GM12878 (cell line): Measurements from ENCODE around the gene HCK. TPM values are rescaled to one million over a fixed set of nuclear protein-coding genes. Genes with fewer than 3 reads are reported as not detected.

Source experiments
- ATAC-seq: fragments of 200-7000 bp; cut with Tn5 transposase; 3 replicates; pipeline ENCODE4 v1.9.1; 2020; ENCODE audit warnings: mild to moderate bottlenecking, moderate library complexity
- BruUV-seq: library from RNA; stranded (reverse); fragments of 400-500 nt; replicated peaks from 2 replicates; lab custom pipeline; 2021; lab: Mats Ljungman, UMichigan
- CTCF ChIA-PET: fragments of 300-600 bp; sonication (Branson Sonifier 250); formaldehyde crosslinking; extraction: SDS; loops from one replicate; lab custom pipeline; 2021; ENCODE audit warnings: inconsistent platforms; lab: Yijun Ruan, JAX
- POLR2A ChIA-PET: fragments of 350-600 bp; formaldehyde crosslinking; extraction: SDS; loops from one replicate; lab custom pipeline; 2021; ENCODE audit warnings: inconsistent platforms; lab: Charles Lee
- RAD21 ChIA-PET: fragments of 300-600 bp; sonication (Branson Sonifier 250); formaldehyde crosslinking; loops from one replicate; lab custom pipeline; 2023; ENCODE audit warnings: antibody characterized with exemption; ENCODE audit not compliant: unreplicated experiment; lab: Charles Lee
- SMC1A ChIA-PET: fragments of 300-600 bp; sonication (Branson Sonifier 250); formaldehyde crosslinking; loops from one replicate; lab custom pipeline; 2023; ENCODE audit not compliant: unreplicated experiment, uncharacterized antibody; lab: Charles Lee
- DNase-seq: peaks from one replicate; pipeline ENCODE4 v3.0.0-alpha.2; 2011; ENCODE audit warnings: low read depth, low spot score
- FAIRE-seq: peaks from 3 replicates; lab custom pipeline; 2011; peaks lifted over from hg19 to GRCh38; lab: Jason Lieb, UNC
- H2AFZ ChIP-seq: 2 replicates; pipeline ENCODE4 v1.6.0; 2011; ENCODE audit warnings: low read depth, low read length, control low read depth; ENCODE audit not compliant: control insufficient read depth
- H3K27ac ChIP-seq: 2 replicates; pipeline ENCODE4 v1.5.1; 2011; ENCODE audit warnings: control low read depth; ENCODE audit not compliant: control insufficient read depth, insufficient read depth
- H3K27me3 ChIP-seq, 2 experiments: replicated peaks in 1 of 2; 2 replicates each; pipeline versions ENCODE4 v1.6.0 to v1.6.1; 2011; ENCODE audit warnings: low read length in 1 of 2; ENCODE audit not compliant: control insufficient read depth in 2 of 2, insufficient read depth in 2 of 2
- H3K36me3 ChIP-seq, 2 experiments: 2 replicates each; pipeline ENCODE4 v1.5.1; 2011; ENCODE audit warnings: low read length in 1 of 2; ENCODE audit not compliant: control insufficient read depth in 2 of 2, insufficient read depth in 2 of 2
- H3K4me1 ChIP-seq: 2 replicates; pipeline ENCODE4 v1.6.1; 2011; ENCODE audit warnings: mild to moderate bottlenecking, low read length, moderate library complexity, mixed read lengths; ENCODE audit not compliant: control insufficient read depth, insufficient read depth
- H3K4me2 ChIP-seq: 2 replicates; pipeline ENCODE4 v1.6.0; 2011; ENCODE audit warnings: control low read depth; ENCODE audit not compliant: control insufficient read depth, insufficient read depth
- H3K4me3 ChIP-seq: fragments of 200-600 bp; sonication (generic); 2 replicates; pipeline ENCODE4 v1.5.1; 2016
- H3K79me2 ChIP-seq: 2 replicates; pipeline ENCODE4 v1.6.0; 2011; ENCODE audit warnings: low read length; ENCODE audit not compliant: control insufficient read depth, insufficient read depth
- H3K9ac ChIP-seq: 2 replicates; pipeline ENCODE4 v1.8.0; 2011; ENCODE audit warnings: low read length, control low read depth, mixed read lengths; ENCODE audit not compliant: control insufficient read depth, insufficient read depth
- H3K9me3 ChIP-seq: replicated peaks from 3 replicates; pipeline ENCODE4 v1.5.1; 2011; ENCODE audit warnings: mild to moderate bottlenecking, low read length; ENCODE audit not compliant: control insufficient read depth, insufficient read depth
- H4K20me1 ChIP-seq: 2 replicates; pipeline ENCODE4 v1.6.0; 2011; ENCODE audit not compliant: control insufficient read depth, insufficient read depth
- IRF4 ChIP-seq: IDR thresholded peaks from 2 replicates; pipeline ENCODE4 v1.6.1; 2011; ENCODE audit warnings: low read depth, low read length
- STAT3 ChIP-seq: IDR thresholded peaks from 2 replicates; pipeline ENCODE4 v1.6.1; 2011; ENCODE audit warnings: low read depth, low read length, improper control_type of control experiment
- WGBS: methylation state at CpG from one replicate; pipeline ENCODE4 v1.1.6; 2016; ENCODE audit warnings: low lambda C conversion rate; ENCODE audit not compliant: insufficient replicate concordance, insufficient coverage; ENCODE audit errors: missing lambda C conversion rate; 5-methylcytosine and 5-hydroxymethylcytosine counted together
- in situ Hi-C: fragments of 300-500 bp; cut with MboI; formaldehyde crosslinking; loops from 9 replicates; pipeline ENCODE4 v1.14.3; 2018; ENCODE audit warnings: mixed read lengths
- intact Hi-C: fragments of 100-400 bp; cut with micrococcal nuclease; formaldehyde crosslinking; loops from one replicate; pipeline ENCODE4 v1.14.2; 2022; ENCODE audit not compliant: unreplicated experiment
- polyA plus RNA-seq, 11 experiments: library from polyadenylated mRNA; depleted of rRNA in 4 of 11; unstranded in 6 of 11; stranded (reverse) in 5 of 11; fragments of >200 nt; fragmentation: Nextera tagmentation in 4 of 11; fragmentation: Illumina TruSeq in 1 of 11; extraction: Ambion mirVana in 4 of 11; extraction: Trizol in 1 of 11; gene quantifications; 1 replicate in 1 of 11; 2 replicates in 10 of 11; pipeline versions ENCODE4 v1.2.1 to v1.2.3, GENCODE V29; 2011 to 2016; ENCODE audit warnings: inconsistent platforms in 2 of 11, missing spikeins in 2 of 11, low read depth in 1 of 11
- total RNA-seq, 4 experiments: library from RNA; depleted of rRNA in 3 of 4; stranded (reverse); fragments of >200 nt in 3 of 4; fragmentation: Illumina TruSeq in 1 of 4; extraction: Trizol in 1 of 4; gene quantifications; 2 replicates each; pipeline versions ENCODE4 v1.2.1 to v1.2.3, GENCODE V29; 2013 to 2021
- TF ChIP-seq, protein P1 (sequence below): fragments of 450-650 bp; formaldehyde crosslinking; IDR thresholded peaks from 2 replicates; pipeline ENCODE4 v1.5.0; 2022; ENCODE audit warnings: mild to moderate bottlenecking, missing genetic modification characterization

Gene HCK
- total and polyA plus RNA-seq, 10 of the 15 experiments (the other 5 are each of a cell fraction or from before 2014, with no cell fraction given), result 1.3 to 30.3 (median 18.5) TPM

DNA sequence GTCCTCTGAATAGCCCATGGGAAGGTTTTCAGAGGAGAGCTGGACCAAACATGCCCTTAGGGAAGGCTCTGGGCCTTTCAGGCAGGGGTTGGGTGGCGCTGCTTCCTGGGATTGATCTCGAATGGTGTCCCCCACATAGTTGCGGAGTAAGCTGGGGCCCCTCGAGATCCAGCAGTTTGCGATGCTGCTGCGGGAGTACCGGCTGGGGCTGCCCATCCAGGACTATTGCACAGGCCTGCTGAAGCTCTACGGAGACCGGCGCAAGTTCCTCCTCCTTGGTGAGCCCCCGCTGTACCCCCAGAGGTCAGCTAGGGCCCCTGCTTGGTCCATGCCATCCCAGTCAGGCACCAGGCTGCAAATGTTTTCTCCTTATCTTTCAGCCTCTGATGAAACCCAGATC lies 22.5 kb upstream of the HCK start:
- ChIA-PET RAD21 (interaction anchor here (0.5 to 10.3 kb wide), 6 partner anchors 54 to 623 kb away, joined by 3 to 220 read pairs (median 3); partner anchors contain the start of gene PDRG1), SMC1A (interaction anchor here (0.9 to 10.2 kb wide), 7 partner anchors 12 to 177 kb away, joined by 3 to 344 read pairs (median 3); partner anchors contain the start of gene TM9SF4), CTCF (interaction anchor here (1.0 to 9.5 kb wide), 17 partner anchors 10 to 749 kb away, joined by 3 to 140 read pairs (median 16); partner anchors contain the start of genes HCK and TM9SF4), POLR2A (no interaction called here)
- no peak overlapping the region for H3K9ac ChIP-seq
- no peak for FAIRE-seq
- no peak overlapping the region for H2AFZ ChIP-seq
- intact Hi-C loops (no loop called here), in situ Hi-C loops (no loop called here)
- no peaks in the 10 kb centered on the region for H3K9me3 ChIP-seq
- H3K27ac ChIP-seq, result no peak overlapping the region
- H3K4me3 ChIP-seq, result no peak overlapping the region
- TF ChIP-seq STAT3 (no peak), IRF4 (no peak)
- TF ChIP-seq, protein P1, sequence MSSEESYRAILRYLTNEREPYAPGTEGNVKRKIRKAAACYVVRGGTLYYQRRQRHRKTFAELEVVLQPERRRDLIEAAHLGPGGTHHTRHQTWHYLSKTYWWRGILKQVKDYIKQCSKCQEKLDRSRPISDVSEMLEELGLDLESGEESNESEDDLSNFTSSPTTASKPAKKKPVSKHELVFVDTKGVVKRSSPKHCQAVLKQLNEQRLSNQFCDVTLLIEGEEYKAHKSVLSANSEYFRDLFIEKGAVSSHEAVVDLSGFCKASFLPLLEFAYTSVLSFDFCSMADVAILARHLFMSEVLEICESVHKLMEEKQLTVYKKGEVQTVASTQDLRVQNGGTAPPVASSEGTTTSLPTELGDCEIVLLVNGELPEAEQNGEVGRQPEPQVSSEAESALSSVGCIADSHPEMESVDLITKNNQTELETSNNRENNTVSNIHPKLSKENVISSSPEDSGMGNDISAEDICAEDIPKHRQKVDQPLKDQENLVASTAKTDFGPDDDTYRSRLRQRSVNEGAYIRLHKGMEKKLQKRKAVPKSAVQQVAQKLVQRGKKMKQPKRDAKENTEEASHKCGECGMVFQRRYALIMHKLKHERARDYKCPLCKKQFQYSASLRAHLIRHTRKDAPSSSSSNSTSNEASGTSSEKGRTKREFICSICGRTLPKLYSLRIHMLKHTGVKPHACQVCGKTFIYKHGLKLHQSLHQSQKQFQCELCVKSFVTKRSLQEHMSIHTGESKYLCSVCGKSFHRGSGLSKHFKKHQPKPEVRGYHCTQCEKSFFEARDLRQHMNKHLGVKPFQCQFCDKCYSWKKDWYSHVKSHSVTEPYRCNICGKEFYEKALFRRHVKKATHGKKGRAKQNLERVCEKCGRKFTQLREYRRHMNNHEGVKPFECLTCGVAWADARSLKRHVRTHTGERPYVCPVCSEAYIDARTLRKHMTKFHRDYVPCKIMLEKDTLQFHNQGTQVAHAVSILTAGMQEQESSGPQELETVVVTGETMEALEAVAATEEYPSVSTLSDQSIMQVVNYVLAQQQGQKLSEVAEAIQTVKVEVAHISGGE (CRISPR knock-in tag), result no peak
- no peaks in the 10 kb centered on the region for H3K27me3 ChIP-seq
- no TSS peak for BruUV-seq
- DNase-seq, result no peak
- H3K79me2 ChIP-seq, result no peaks in the 10 kb centered on the region
- no peak for ATAC-seq
- peaks cover 11% of the 10 kb centered on the region for H3K4me1 ChIP-seq
- H4K20me1 ChIP-seq, result no peaks in the 10 kb centered on the region
- WGBS, result 70% methylated on average over 11 of the region's 11 CpGs
- H3K4me2 ChIP-seq, result no peak overlapping the region
- H3K36me3 ChIP-seq, result no peaks in the 10 kb centered on the region
